CD4-positive, alpha-beta memory T cell (primary cell): ENCODE data around the gene PTEN. TPM values are rescaled to one million over a fixed set of nuclear protein-coding genes. Genes with fewer than 3 reads are reported as not detected.

Source experiments
- CTCF ChIA-PET: fragments of 350-600 bp; sonication (Branson Sonifier 250); formaldehyde crosslinking; loops from one replicate; lab custom pipeline; 2021; ENCODE audit warnings: inconsistent platforms; ENCODE audit not compliant: partially characterized antibody; lab: Charles Lee
- POLR2A ChIA-PET: fragments of 350-600 bp; sonication (Branson Sonifier 250); formaldehyde crosslinking; loops from one replicate; lab custom pipeline; 2021; ENCODE audit not compliant: partially characterized antibody; lab: Charles Lee
- DNase-seq, 5 donors: peaks; one replicate each; pipeline versions ENCODE4 v3.0.0 to v3.0.0-alpha.2; 2020 to 2022; ENCODE audit warnings: mixed read lengths in 1 of 5
- H3K27ac ChIP-seq: one replicate; pipeline ENCODE4 v1.7.0; 2013; ENCODE audit warnings: low read depth, low read length
- H3K27me3 ChIP-seq: 2 replicates; pipeline ENCODE4 v1.7.0; 2013; ENCODE audit warnings: mild to moderate bottlenecking, low read length, moderate library complexity; ENCODE audit not compliant: insufficient read depth
- H3K36me3 ChIP-seq: 2 replicates; pipeline ENCODE4 v1.7.0; 2013; ENCODE audit warnings: mild to moderate bottlenecking, low read length, moderate library complexity; ENCODE audit not compliant: insufficient read depth
- H3K4me1 ChIP-seq: 2 replicates; pipeline ENCODE4 v1.7.0; 2013; ENCODE audit warnings: mild to moderate bottlenecking, low read length, moderate library complexity; ENCODE audit not compliant: insufficient read depth
- H3K4me3 ChIP-seq, 2 donors: one replicate each; pipeline ENCODE4 v1.7.0; 2013; ENCODE audit warnings: low read length in 2 of 2, mild to moderate bottlenecking in 1 of 2
- H3K9me3 ChIP-seq, 2 donors: one replicate each; pipeline ENCODE4 v1.7.0; 2013; ENCODE audit warnings: low read length in 2 of 2, control low read depth in 1 of 2; ENCODE audit not compliant: control insufficient read depth in 1 of 2
- H3K27ac Mint-ChIP-seq, 7 donors: one replicate each; pipeline ENCODE4 v1.8.0; 2020 to 2021; ENCODE audit warnings: mixed read lengths in 7 of 7, mild to moderate bottlenecking in 6 of 7, inconsistent platforms in 3 of 7, moderate library complexity in 3 of 7
- H3K27me3 Mint-ChIP-seq, 2 donors: one replicate each; pipeline ENCODE4 v1.8.0; 2020 to 2021; ENCODE audit warnings: mixed read lengths in 2 of 2
- H3K36me3 Mint-ChIP-seq, 2 donors: one replicate each; pipeline ENCODE4 v1.8.0; 2020 to 2021; ENCODE audit warnings: mixed read lengths in 2 of 2, inconsistent platforms in 1 of 2, mild to moderate bottlenecking in 1 of 2
- H3K4me1 Mint-ChIP-seq, 4 donors: one replicate each; pipeline ENCODE4 v1.8.0; 2020 to 2021; ENCODE audit warnings: mixed read lengths in 4 of 4, mild to moderate bottlenecking in 1 of 4
- H3K4me3 Mint-ChIP-seq, 8 donors: one replicate each; pipeline ENCODE4 v1.8.0; 2020 to 2021; ENCODE audit warnings: mixed read lengths in 8 of 8, mild to moderate bottlenecking in 7 of 8, moderate library complexity in 6 of 8, inconsistent platforms in 3 of 8
- H3K9me3 Mint-ChIP-seq, 8 donors: one replicate each; pipeline ENCODE4 v1.8.0; 2020 to 2021; ENCODE audit warnings: mixed read lengths in 8 of 8, mild to moderate bottlenecking in 5 of 8, inconsistent platforms in 3 of 8, moderate library complexity in 1 of 8
- intact Hi-C: fragments of 100-400 bp; cut with micrococcal nuclease; formaldehyde crosslinking; loops from one replicate; pipeline ENCODE4 v1.15.1; 2023
- polyA plus RNA-seq, 2 donors: library from polyadenylated mRNA; unstranded; fragments of 300-500 nt; fragmentation: Illumina TruSeq; gene quantifications; one replicate each; pipeline ENCODE4 v1.2.3, GENCODE V29; 2021
- total RNA-seq, 2 experiments: library from RNA; stranded (reverse); gene quantifications; one replicate each; pipeline ENCODE4 v1.2.3, GENCODE V29; 2021

Gene PTEN
- total and polyA plus RNA-seq, 4 experiments from 2014 or later: 25.1 to 84.8 (median 57.8) TPM

DNA sequence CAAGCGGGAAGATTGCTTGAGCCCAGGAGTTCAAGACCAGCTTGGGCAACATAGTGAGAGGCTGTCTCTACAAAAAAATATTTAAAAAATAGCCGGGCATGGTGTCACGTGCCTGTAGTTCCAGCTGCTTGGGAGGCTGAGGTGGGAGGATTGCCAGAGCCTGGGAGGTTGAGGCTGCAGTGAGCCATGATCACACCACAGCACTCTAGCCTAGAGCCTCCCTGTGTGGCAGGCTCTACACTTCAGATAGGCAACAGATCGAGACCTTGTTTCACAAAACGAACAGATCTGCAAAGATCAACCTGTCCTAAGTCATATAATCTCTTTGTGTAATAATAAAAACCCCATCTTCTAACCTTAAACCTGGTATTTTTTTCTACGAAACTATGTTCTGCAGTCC, 76.8 kb downstream of the PTEN start:
- Histone ChIP-seq H3K27me3 (no peaks in the 10 kb centered on the region), H3K9me3 (no peaks in the 10 kb centered on the region), H3K27ac (no peak overlapping the region), H3K4me1 (no peaks in the 10 kb centered on the region), H3K36me3 (no peaks in the 10 kb centered on the region), H3K4me3 (no peak overlapping the region)
- Mint-ChIP-seq H3K4me3 (no peak overlapping the region), H3K27me3 (no peaks in the 10 kb centered on the region), H3K27ac (no peak overlapping the region), H3K36me3 (peaks cover 43 to 66% of the 10 kb centered on the region in 2 donors), H3K4me1 (peaks cover 22 to 36% (median 31%) of the 10 kb centered on the region in 4 donors), H3K9me3 (no peaks in the 10 kb centered on the region)
- no peak for DNase-seq
- intact Hi-C loops: no loop called here
- ChIA-PET POLR2A (no interaction called here), CTCF (no interaction called here)

DNA sequence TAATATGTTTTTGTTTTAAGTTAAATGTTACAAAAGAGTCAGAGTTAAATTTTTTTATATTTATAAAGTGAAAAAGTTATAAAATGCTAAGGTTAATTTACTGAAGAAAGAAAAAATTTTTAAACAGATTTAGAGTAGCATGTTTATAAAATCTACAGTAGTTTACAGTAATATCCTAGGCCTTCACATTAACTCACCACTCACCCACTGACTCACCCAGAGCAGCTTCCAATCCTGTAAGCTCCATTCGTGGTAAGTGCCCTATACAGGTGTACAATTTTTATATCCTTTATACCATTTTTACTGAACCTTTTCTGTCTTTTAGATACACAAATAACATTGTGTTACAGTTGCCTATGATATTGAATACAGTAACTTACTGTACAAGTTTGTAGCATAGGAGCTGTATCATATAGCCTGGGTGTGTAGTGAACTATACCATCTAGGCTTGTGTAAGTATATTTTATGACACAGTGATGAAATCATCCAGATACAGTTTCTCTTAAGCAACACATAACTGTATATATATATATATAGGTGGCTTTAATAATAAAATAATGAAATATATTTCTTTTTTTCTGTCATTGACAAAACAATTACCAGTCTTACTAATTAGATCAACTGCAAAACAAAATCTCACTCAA, 79.6 kb downstream of the PTEN start:
- no peaks in the 10 kb centered on the region for H3K27me3 ChIP-seq
- H3K4me1 ChIP-seq: no peaks in the 10 kb centered on the region
- Mint-ChIP-seq H3K36me3 (peaks cover 39 to 52% of the 10 kb centered on the region in 2 donors), H3K27ac (peak overlapping the region in 1 of 7 donors; percentile 19), H3K27me3 (no peaks in the 10 kb centered on the region), H3K4me1 (peaks cover 12 to 19% (median 17%) of the 10 kb centered on the region in 4 donors), H3K4me3 (no peak overlapping the region), H3K9me3 (no peaks in the 10 kb centered on the region)
- DNase-seq: no peak
- no peaks in the 10 kb centered on the region for H3K36me3 ChIP-seq
- H3K9me3 ChIP-seq: no peaks in the 10 kb centered on the region
- ChIA-PET POLR2A (no interaction called here), CTCF (interaction anchor here (0.7 to 1.1 kb wide), 3 partner anchors 82 to 444 kb away, joined by 3 to 6 read pairs (median 3); no protein-coding TSS in a partner anchor)
- H3K27ac ChIP-seq: no peak overlapping the region
- no peak overlapping the region for H3K4me3 ChIP-seq
- intact Hi-C loops: no loop called here

DNA sequence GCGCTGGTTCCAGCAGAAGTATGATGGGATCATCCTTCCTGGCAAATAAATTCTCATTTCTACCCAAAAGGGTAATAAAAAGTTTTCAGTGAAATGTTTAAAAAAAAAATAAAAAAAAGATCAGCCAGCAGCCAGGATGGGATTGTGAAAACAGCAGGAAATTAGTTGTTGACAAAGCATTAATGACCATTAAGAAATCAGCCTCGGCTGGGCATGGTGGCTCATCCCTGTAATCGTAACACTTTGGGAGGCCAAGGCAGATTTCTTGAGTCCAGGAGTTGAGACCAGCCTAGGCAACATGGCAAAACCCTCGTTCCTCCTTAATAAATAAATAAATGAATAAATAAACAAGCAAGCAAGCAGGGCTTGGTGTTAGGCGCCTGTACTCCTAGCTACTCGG, 82.6 kb downstream of the PTEN start:
- Mint-ChIP-seq H3K27ac (peak overlapping the region in 1 of 7 donors; percentile 22), H3K9me3 (no peaks in the 10 kb centered on the region), H3K27me3 (no peaks in the 10 kb centered on the region), H3K4me3 (no peak overlapping the region), H3K36me3 (peaks cover 31 to 34% of the 10 kb centered on the region in 2 donors), H3K4me1 (peaks cover 7 to 12% (median 9%) of the 10 kb centered on the region in 4 donors)
- no peaks in the 10 kb centered on the region for H3K4me1 ChIP-seq
- H3K27me3 ChIP-seq: no peaks in the 10 kb centered on the region
- CTCF ChIA-PET: no interaction called here
- H3K9me3 ChIP-seq: no peaks in the 10 kb centered on the region
- no peak for DNase-seq
- H3K4me3 ChIP-seq: no peak overlapping the region
- H3K36me3 ChIP-seq: no peaks in the 10 kb centered on the region
- intact Hi-C loops: loop anchor here (5.0 kb wide), 1 partner anchor 84 kb away; the partner anchor contains the start of genes KLLN and PTEN
- no peak overlapping the region for H3K27ac ChIP-seq
- POLR2A ChIA-PET: no interaction called here

DNA sequence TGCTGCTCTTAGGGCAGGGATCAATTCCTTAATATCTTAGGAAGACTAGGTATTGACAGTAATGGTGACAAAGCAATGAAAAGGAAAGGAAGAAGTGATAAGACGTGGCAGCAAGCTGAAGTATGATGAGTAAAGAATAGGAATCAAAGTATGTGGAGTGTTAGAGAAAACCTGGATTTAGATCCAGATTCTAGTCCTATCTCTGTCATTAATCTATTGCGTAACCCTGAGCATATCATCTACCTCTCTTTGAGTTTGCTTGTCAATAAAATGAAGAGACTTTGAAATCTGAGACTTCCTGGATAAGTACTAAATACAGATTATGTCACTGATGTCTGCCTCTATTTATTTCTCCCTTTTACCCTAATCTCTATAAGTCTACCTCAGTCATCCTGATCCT, 89.2 kb downstream of the PTEN start:
- POLR2A ChIA-PET: no interaction called here
- H3K4me3 ChIP-seq: no peak overlapping the region

DNA sequence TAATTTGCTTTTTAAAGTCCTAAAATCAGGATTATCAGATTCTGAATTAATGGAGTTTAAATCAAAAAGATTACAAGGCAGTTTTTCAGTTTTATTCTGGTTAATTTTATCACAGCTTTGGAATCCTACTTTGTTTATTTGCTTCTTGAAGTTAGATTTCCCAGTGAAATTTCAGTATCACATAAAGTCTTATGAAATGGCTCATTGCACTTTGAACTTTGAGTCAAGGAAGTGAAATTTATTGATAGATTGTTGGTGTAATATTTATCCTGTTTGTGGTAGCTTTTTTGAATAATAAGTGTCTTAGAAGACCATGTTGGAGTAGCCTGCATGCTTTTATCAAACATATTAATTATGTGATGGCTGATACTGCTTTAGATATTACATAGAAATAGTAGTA, 92.6 kb downstream of the PTEN start:
- H3K27ac ChIP-seq: no peak overlapping the region
- no peaks in the 10 kb centered on the region for H3K27me3 ChIP-seq
- peak overlapping the region in 2 of 7 donors; percentile 24 to 35 for H3K27ac Mint-ChIP-seq
- no peak overlapping the region for H3K4me3 Mint-ChIP-seq
- H3K36me3 ChIP-seq: peaks cover 21% of the 10 kb centered on the region
- intact Hi-C loops: loop anchor here (10.0 kb wide), 1 partner anchor 139 kb away; no protein-coding TSS in a partner anchor
- DNase-seq: no peak
- no peaks in the 10 kb centered on the region for H3K9me3 Mint-ChIP-seq
- ChIA-PET CTCF (interaction anchor here (0.8 to 1.2 kb wide), 2 partner anchors 106 to 137 kb away, joined by 3 to 4 read pairs; partner anchors contain the start of gene ATAD1), POLR2A (no interaction called here)
- H3K36me3 Mint-ChIP-seq: peaks cover 42 to 53% of the 10 kb centered on the region in 2 donors
- H3K9me3 ChIP-seq: no peaks in the 10 kb centered on the region
- peaks cover 12 to 18% (median 15%) of the 10 kb centered on the region in 4 donors for H3K4me1 Mint-ChIP-seq
- no peaks in the 10 kb centered on the region for H3K4me1 ChIP-seq
- no peaks in the 10 kb centered on the region for H3K27me3 Mint-ChIP-seq
- H3K4me3 ChIP-seq: no peak overlapping the region

More for the DNA sequence above, 89.2 kb downstream of the PTEN start:
- intact Hi-C loops: loop anchor here (10.0 kb wide), 1 partner anchor 142 kb away; no protein-coding TSS in a partner anchor
- CTCF ChIA-PET: no interaction called here
- peaks cover 30 to 34% of the 10 kb centered on the region in 2 donors for H3K36me3 Mint-ChIP-seq
- Histone ChIP-seq H3K9me3 (no peaks in the 10 kb centered on the region), H3K27me3 (no peaks in the 10 kb centered on the region), H3K4me1 (no peaks in the 10 kb centered on the region), H3K27ac (no peak overlapping the region), H3K36me3 (peaks cover 8% of the 10 kb centered on the region)
- DNase-seq: no peak
- H3K27me3 Mint-ChIP-seq: no peaks in the 10 kb centered on the region
- peaks cover 12 to 18% (median 15%) of the 10 kb centered on the region in 4 donors for H3K4me1 Mint-ChIP-seq
- H3K4me3 Mint-ChIP-seq: no peak overlapping the region
- no peaks in the 10 kb centered on the region for H3K9me3 Mint-ChIP-seq
- H3K27ac Mint-ChIP-seq: peak overlapping the region in 3 of 7 donors; percentile 34 to 76 (median 72)

DNA sequence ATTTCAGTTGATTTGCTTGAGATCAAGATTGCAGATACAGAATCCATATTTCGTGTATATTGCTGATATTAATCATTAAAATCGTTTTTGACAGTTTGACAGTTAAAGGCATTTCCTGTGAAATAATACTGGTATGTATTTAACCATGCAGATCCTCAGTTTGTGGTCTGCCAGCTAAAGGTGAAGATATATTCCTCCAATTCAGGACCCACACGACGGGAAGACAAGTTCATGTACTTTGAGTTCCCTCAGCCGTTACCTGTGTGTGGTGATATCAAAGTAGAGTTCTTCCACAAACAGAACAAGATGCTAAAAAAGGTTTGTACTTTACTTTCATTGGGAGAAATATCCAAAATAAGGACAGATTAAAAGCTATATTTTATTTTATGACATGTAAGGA, 94.3 kb downstream of the PTEN start:
- Mint-ChIP-seq H3K36me3 (peaks cover 44 to 51% of the 10 kb centered on the region in 2 donors), H3K9me3 (no peaks in the 10 kb centered on the region), H3K4me3 (no peak overlapping the region), H3K27ac (no peak overlapping the region), H3K27me3 (no peaks in the 10 kb centered on the region), H3K4me1 (peaks cover 10 to 17% (median 14%) of the 10 kb centered on the region in 4 donors)
- Histone ChIP-seq H3K4me1 (no peaks in the 10 kb centered on the region), H3K9me3 (no peaks in the 10 kb centered on the region), H3K4me3 (no peak overlapping the region), H3K36me3 (peaks cover 22% of the 10 kb centered on the region), H3K27ac (no peak overlapping the region), H3K27me3 (no peaks in the 10 kb centered on the region)
- intact Hi-C loops: loop anchor here (10.0 kb wide), 1 partner anchor 137 kb away; no protein-coding TSS in a partner anchor
- POLR2A ChIA-PET: interaction anchor here (1.6 kb wide), 1 partner anchor 95 kb away, joined by 4 read pairs; no protein-coding TSS in a partner anchor
- no peak for DNase-seq
- CTCF ChIA-PET: interaction anchor here (1.5 kb wide), 1 partner anchor 10 kb away, joined by 3 read pairs; no protein-coding TSS in a partner anchor

DNA sequence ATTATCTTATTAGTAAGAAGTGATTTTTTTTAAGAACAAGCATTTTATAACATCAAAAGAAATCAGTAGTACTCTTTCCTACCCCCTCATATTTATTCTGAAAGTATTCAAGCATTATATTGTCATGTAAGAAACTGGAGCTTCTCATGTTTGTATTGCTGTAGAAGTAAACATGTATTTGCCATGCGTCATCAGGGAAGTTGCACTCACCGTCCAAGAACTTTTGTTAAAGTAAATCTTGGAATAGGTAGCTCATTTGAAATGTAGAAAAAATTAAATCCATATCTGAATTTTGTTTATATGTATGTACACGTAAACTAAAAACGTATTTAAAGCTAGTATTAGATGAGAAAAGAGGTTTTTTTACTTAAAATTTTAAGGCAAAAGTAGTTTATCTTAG, 96.8 kb downstream of the PTEN start:
- Mint-ChIP-seq H3K27ac (no peak overlapping the region), H3K4me3 (no peak overlapping the region), H3K9me3 (no peaks in the 10 kb centered on the region), H3K27me3 (no peaks in the 10 kb centered on the region), H3K36me3 (peaks cover 46 to 48% of the 10 kb centered on the region in 2 donors), H3K4me1 (peaks cover 4 to 9% (median 6%) of the 10 kb centered on the region in 4 donors)
- Histone ChIP-seq H3K36me3 (peaks cover 18% of the 10 kb centered on the region), H3K27me3 (no peaks in the 10 kb centered on the region), H3K9me3 (no peaks in the 10 kb centered on the region), H3K27ac (no peak overlapping the region), H3K4me1 (no peaks in the 10 kb centered on the region), H3K4me3 (no peak overlapping the region)
- intact Hi-C loops: no loop called here
- DNase-seq: no peak
- POLR2A ChIA-PET: no interaction called here
- CTCF ChIA-PET: no interaction called here
